Spinal cord (tissue), 10 donors: ENCODE data around the gene IMPA2. TPM values are rescaled to one million over a fixed set of nuclear protein-coding genes. Genes with fewer than 3 reads are reported as not detected.

ENCODE experiments used
- DNase-seq, 6 donors: peaks; one replicate each; pipeline versions ENCODE4 v3.0.0 to v3.0.0-alpha.2; 2013 to 2015; ENCODE audit warnings: low spot score in 6 of 6, low read depth in 4 of 6
- H3K27ac ChIP-seq: one replicate; pipeline ENCODE4 v1.5.1; 2013; ENCODE audit warnings: low read depth, low read length, control low read depth
- H3K27me3 ChIP-seq: one replicate; pipeline ENCODE4 v1.6.1; 2013; ENCODE audit warnings: low read length; ENCODE audit not compliant: control insufficient read depth, insufficient read depth
- H3K36me3 ChIP-seq: one replicate; pipeline ENCODE4 v1.6.1; 2013; ENCODE audit warnings: low read length; ENCODE audit not compliant: control insufficient read depth, insufficient read depth
- H3K4me1 ChIP-seq: one replicate; pipeline ENCODE4 v1.6.1; 2013; ENCODE audit warnings: low read length; ENCODE audit not compliant: control insufficient read depth, insufficient read depth
- H3K4me3 ChIP-seq: one replicate; pipeline ENCODE4 v1.5.1; 2013; ENCODE audit warnings: low read depth, low read length, control low read depth
- H3K9me3 ChIP-seq: one replicate; pipeline ENCODE4 v1.6.1; 2013; ENCODE audit warnings: low read length; ENCODE audit not compliant: control insufficient read depth, insufficient read depth
- WGBS: methylation state at CpG from one replicate; pipeline ENCODE4 v1.1.5; 2013; ENCODE audit warnings: missing lambda C conversion rate; ENCODE audit not compliant: insufficient coverage; 5-methylcytosine and 5-hydroxymethylcytosine counted together
- polyA plus RNA-seq, 2 donors: library from polyadenylated mRNA; unstranded; fragments of 120-200 nt; gene quantifications; one replicate each; pipeline ENCODE4 v1.2.1, GENCODE V29; 2013; ENCODE audit not compliant: insufficient read length in 2 of 2
- total RNA-seq, 2 donors: library from RNA; depleted of rRNA in 1 of 2; stranded (reverse); fragments of 120-200 nt in 1 of 2; fragments of >200 nt in 1 of 2; gene quantifications; one replicate each; pipeline versions ENCODE4 v1.2.3 to v1.2.4, GENCODE V29; 2013 to 2014
- donor health status: healthy.

Gene IMPA2
- total and polyA plus RNA-seq, 4 donors, result 7.3 to 19.6 (median 9.7) TPM

- peaks cover 17% of the 10 kb centered on the region for H3K4me1 ChIP-seq
- WGBS, result no CpG with 5 or more reads among the region's 1 CpG
- no peak for DNase-seq
Measured at GRCh38 chr18:12031181-12031580, 49.9 kb downstream of the IMPA2 start.

GRCh38 chr18:12031846-12032245 lies 50.5 kb downstream of the IMPA2 start:
- H3K4me1 ChIP-seq, result peaks cover 17% of the 10 kb centered on the region
- 51% methylated on average over 4 of the region's 7 CpGs for WGBS
- no peaks in the 10 kb centered on the region for H3K36me3 ChIP-seq
- H3K27me3 ChIP-seq, result no peaks in the 10 kb centered on the region
- no peaks in the 10 kb centered on the region for H3K9me3 ChIP-seq
- H3K4me3 ChIP-seq, result no peak overlapping the region
- peak overlapping the region; percentile 9 for H3K27ac ChIP-seq
- DNase-seq, result peak in 2 of 6 donors; percentile 73 to 77

More at GRCh38 chr18:12031181-12031580, 49.9 kb downstream of the IMPA2 start:
- no peaks in the 10 kb centered on the region for H3K9me3 ChIP-seq
- H3K27ac ChIP-seq, result peak overlapping the region; percentile 9
- no peak overlapping the region for H3K4me3 ChIP-seq
- no peaks in the 10 kb centered on the region for H3K27me3 ChIP-seq
- H3K36me3 ChIP-seq, result no peaks in the 10 kb centered on the region

GRCh38 chr18:12032786-12033642 lies 51.7 kb downstream of the IMPA2 start:
- peak overlapping the region; percentile 9 for H3K27ac ChIP-seq
- peaks cover 18% of the 10 kb centered on the region for H3K4me1 ChIP-seq
- no peaks in the 10 kb centered on the region for H3K27me3 ChIP-seq
- H3K9me3 ChIP-seq, result no peaks in the 10 kb centered on the region
- no peak overlapping the region for H3K4me3 ChIP-seq
- 95% methylated on average over 11 of the region's 11 CpGs for WGBS
- H3K36me3 ChIP-seq, result no peaks in the 10 kb centered on the region
- no peak for DNase-seq

GRCh38 chr18:12033643-12034025 lies 52.3 kb downstream of the IMPA2 start:
- Histone ChIP-seq H3K4me3 (no peak overlapping the region), H3K4me1 (peaks cover 19% of the 10 kb centered on the region), H3K27ac (no peak overlapping the region), H3K27me3 (peaks cover 3% of the 10 kb centered on the region), H3K36me3 (no peaks in the 10 kb centered on the region), H3K9me3 (no peaks in the 10 kb centered on the region)
- WGBS, result 76% methylated on average over 2 of the region's 7 CpGs
- no peak for DNase-seq

DNA sequence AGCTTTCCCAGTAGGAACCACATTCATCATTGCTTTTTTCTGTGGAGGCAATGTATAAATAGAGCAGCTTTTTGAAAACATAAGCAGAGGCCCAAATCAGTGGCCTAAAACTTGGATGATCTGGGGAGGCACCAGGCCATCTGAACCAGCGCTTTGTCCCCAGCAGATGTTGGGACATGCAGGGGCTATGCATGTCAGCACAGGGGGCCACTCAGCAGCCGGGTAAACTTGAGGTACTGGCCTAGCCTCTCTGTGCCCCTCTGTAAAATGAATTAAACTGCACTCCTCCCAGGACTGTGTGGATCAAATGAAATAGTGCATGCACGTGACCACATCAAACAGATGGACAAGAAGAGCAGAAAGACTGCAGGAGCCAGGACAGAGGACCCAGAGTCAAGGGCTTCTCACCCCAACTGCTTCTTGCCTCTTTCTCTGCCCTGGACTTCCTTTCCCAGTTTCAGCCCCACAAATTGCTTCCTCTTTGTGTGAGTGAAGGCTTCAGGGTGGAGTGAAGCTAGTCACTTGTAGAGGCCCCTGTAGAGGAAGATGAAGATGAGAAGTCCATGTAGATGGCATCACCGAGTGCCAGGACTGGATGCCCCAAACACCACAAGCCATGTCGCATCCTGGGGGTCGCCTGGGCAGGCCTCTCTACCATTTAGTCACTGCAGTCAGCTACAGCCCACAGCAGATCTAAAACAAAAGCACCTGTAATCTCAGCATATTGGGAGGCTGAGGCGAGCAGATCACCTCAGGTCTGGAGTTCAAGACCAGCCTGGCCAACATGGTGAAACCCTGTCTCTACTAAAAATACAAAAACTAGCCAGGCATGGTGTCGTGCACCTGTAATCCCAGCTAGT lies 53.2 kb downstream of the IMPA2 start:
- DNase-seq, result no peak
- Histone ChIP-seq H3K36me3 (no peaks in the 10 kb centered on the region), H3K27ac (no peak overlapping the region), H3K9me3 (no peaks in the 10 kb centered on the region), H3K27me3 (peaks cover 3% of the 10 kb centered on the region), H3K4me1 (peaks cover 23% of the 10 kb centered on the region), H3K4me3 (no peak overlapping the region)
- 91% methylated on average over 8 of the region's 8 CpGs for WGBS

GRCh38 chr18:12035481-12035880 lies 54.2 kb downstream of the IMPA2 start:
- no peak overlapping the region for H3K27ac ChIP-seq
- H3K27me3 ChIP-seq, result peaks cover 3% of the 10 kb centered on the region
- no peak overlapping the region for H3K4me3 ChIP-seq
- H3K36me3 ChIP-seq, result no peaks in the 10 kb centered on the region
- H3K4me1 ChIP-seq, result peaks cover 17% of the 10 kb centered on the region
- WGBS, result 77% methylated on average over 5 of the region's 6 CpGs
- no peak for DNase-seq
- no peaks in the 10 kb centered on the region for H3K9me3 ChIP-seq

DNA sequence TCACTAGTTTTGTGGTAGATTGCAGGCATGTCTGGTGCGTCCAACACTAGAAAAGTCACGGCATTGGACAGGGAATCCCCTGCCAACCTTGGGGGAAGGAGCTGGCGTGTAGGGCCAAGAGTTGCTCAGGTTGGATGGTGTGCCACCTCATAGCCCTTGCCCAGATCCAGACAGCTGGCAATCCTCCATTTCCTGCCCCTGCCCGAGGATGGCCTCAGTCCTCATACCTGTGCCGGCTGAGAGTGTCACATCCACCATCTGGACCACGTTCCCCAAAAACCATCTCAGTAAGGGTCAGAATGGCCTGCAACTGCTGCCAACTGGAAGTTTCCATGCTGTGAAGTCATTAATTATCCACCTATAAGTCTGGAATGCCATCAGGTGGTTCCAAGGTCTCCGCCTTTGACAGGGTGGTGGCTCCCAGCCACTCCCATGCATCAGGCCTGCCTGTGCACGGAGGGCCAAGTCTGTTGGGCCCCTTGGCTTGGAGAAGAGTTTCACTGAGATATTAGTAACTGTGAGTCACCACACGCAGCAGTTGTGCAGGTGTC lies 55.0 kb downstream of the IMPA2 start:
- 71% methylated on average over 7 of the region's 9 CpGs for WGBS
- H3K27ac ChIP-seq, result no peak overlapping the region
- no peaks in the 10 kb centered on the region for H3K9me3 ChIP-seq
- H3K36me3 ChIP-seq, result no peaks in the 10 kb centered on the region
- peaks cover 16% of the 10 kb centered on the region for H3K4me1 ChIP-seq
- H3K27me3 ChIP-seq, result peaks cover 3% of the 10 kb centered on the region
- no peak for DNase-seq
- no peak overlapping the region for H3K4me3 ChIP-seq

DNA sequence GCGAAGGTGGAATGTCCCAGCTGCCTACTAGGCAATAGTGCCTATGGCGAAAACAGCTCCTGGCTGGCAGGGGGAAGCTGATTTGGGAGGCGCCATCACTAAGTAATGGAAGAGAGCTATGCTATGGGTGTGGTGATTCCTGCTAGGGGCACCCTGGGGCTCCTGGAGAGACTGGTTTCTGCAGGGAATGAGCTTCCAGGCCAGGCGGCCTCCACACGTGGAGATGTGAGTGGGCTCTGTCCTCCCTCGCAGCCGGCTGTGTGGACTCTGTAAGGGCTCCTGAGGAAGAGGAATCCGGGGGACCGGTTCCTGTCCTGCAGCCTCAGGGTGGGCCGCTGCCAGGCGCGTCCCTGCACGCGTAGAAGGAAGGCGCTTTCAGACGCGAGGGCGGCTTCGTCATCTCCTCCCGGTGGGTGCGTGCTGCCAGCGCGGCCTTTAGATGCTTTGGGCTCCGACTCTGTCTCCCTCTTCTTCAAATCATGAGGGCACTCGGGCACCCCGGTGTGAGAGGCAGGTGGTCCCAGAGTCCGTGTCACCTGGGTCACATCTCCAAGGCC lies 56.9 kb downstream of the IMPA2 start:
- Histone ChIP-seq H3K4me1 (peaks cover 12% of the 10 kb centered on the region), H3K9me3 (no peaks in the 10 kb centered on the region), H3K27me3 (peaks cover 3% of the 10 kb centered on the region), H3K4me3 (no peak overlapping the region), H3K27ac (no peak overlapping the region), H3K36me3 (no peaks in the 10 kb centered on the region)
- WGBS, result 27% methylated on average over 26 of the region's 27 CpGs
- peak in 2 of 6 donors; percentile 46 to 68 for DNase-seq
